Measurements from ENCODE around the gene PTGS1. TPM values are rescaled to one million over a fixed set of nuclear protein-coding genes. Genes with fewer than 3 reads are reported as not detected.
"Not testable (repeated sequence)": the region's sequence is repeated elsewhere in the genome, so short reads cannot be mapped to it uniquely, and the experiment has no call there.

Gene PTGS1
- polyA plus RNA-seq, 1 donor from 2014 or later: 0.17 TPM

- H3K4me2 ChIP-seq (ENCODE audit: low read length): no peak overlapping the region
Observed at GRCh38 chr9:122360891-122361290, 9.9 kb upstream of the PTGS1 start.

GRCh38 chr9:122363131-122363530 is 7.7 kb upstream of the PTGS1 start:
- not testable (repeated sequence) for H3K36me3 ChIP-seq (ENCODE audit: insufficient read depth, low read length); H3K9me3 ChIP-seq (ENCODE audit: low read length); H2AFZ ChIP-seq (ENCODE audit: low read depth, low read length); H3K9me2 ChIP-seq (ENCODE audit: insufficient read depth, low read length); H3K4me2 ChIP-seq (ENCODE audit: low read length); H3K27me3 ChIP-seq (ENCODE audit: insufficient read depth, low read depth, low read length); H3K4me3 ChIP-seq (ENCODE audit: low read length); H4K20me1 ChIP-seq (ENCODE audit: insufficient read depth); H3K79me2 ChIP-seq (replicated peaks; ENCODE audit: insufficient read depth, low read length); H3K27ac ChIP-seq (ENCODE audit: low read length); H3K9ac ChIP-seq (ENCODE audit: low read length); H3F3A ChIP-seq (ENCODE audit: insufficient read depth, low read length, poor library complexity, severe bottlenecking)

More at GRCh38 chr9:122360891-122361290, 9.9 kb upstream of the PTGS1 start:
- no peaks in the 10 kb centered on the region for H3F3A ChIP-seq (ENCODE audit: insufficient read depth, low read length, poor library complexity, severe bottlenecking)
- no peaks in the 10 kb centered on the region for H3K9me3 ChIP-seq (ENCODE audit: low read length)
- H2AFZ ChIP-seq (ENCODE audit: low read depth, low read length): no peak overlapping the region
- no peaks in the 10 kb centered on the region for H3K9me2 ChIP-seq (ENCODE audit: insufficient read depth, low read length)
- no peaks in the 10 kb centered on the region for H4K20me1 ChIP-seq (ENCODE audit: insufficient read depth)
- TF ChIP-seq REST (IDR thresholded peaks at IDR 0.05; ENCODE audit: borderline replicate concordance) (no peak), TAF1 (IDR thresholded peaks at IDR 0.05; ENCODE audit: low read depth) (no peak), MXI1 (conservative IDR thresholded peaks at IDR 0.05; ENCODE audit: poor library complexity, severe bottlenecking) (no peak), EZH2 (IDR thresholded peaks at IDR 0.05; ENCODE audit: borderline replicate concordance, insufficient read depth, low read length, poor library complexity, severe bottlenecking) (no peak), CTCF (IDR thresholded peaks at IDR 0.05; ENCODE audit: poor library complexity, severe bottlenecking) (no peak), SMC3 (conservative IDR thresholded peaks at IDR 0.05; ENCODE audit: poor library complexity) (no peak), RAD21 (conservative IDR thresholded peaks at IDR 0.05) (no peak), POLR2AphosphoS5 (IDR thresholded peaks at IDR 0.05) (no peak), EP300 (conservative IDR thresholded peaks at IDR 0.05; ENCODE audit: poor library complexity, severe bottlenecking) (no peak)
- H3K27me3 ChIP-seq (ENCODE audit: insufficient read depth, low read depth, low read length): no peaks in the 10 kb centered on the region
- no peak overlapping the region for H3K9ac ChIP-seq (ENCODE audit: low read length)
- H3K27ac ChIP-seq (ENCODE audit: low read length): no peak overlapping the region
- H3K4me3 ChIP-seq (ENCODE audit: low read length): no peak overlapping the region
- no peaks in the 10 kb centered on the region for H3K79me2 ChIP-seq (replicated peaks; ENCODE audit: insufficient read depth, low read length)
- no peaks in the 10 kb centered on the region for H3K36me3 ChIP-seq (ENCODE audit: insufficient read depth, low read length)
